Activated effector memory CD4-positive, alpha-beta T cell treated with anti-CD3 and anti-CD28 coated beads, Interleukin-2, amount 50 U/mL, for 16 hours (primary cell): ENCODE data around the gene NUP85.
A peak's percentile ranks its signal among the peaks of the same experiment; 100 is the strongest.
"Not testable (repeated sequence)": the region's sequence is repeated elsewhere in the genome, so short reads cannot be mapped to it uniquely, and the experiment has no call there.

Experiments
- DNase-seq: peaks from one replicate; pipeline ENCODE4 v3.0.0-alpha.2; 2020

Gene NUP85

DNA sequence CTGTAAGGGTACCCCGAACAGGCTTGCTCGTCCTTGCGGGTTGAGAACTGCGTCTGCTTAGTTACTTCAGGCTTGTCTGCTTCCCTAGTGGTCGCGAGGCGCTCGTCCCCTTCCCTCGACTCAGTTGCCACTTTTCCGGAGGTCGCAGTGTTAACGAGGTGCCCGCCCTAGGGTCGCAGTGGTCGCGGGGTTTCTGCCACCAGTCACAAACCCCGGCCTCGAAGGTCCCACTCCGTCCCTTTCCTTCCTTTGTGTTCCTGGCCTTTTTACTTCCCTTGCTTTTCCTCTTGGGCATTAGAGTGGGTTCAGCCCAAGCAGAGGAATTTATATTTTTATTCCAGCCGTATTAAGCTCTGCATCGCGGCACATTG lies 299 bp downstream of the NUP85 start:
- no peak for DNase-seq

DNA sequence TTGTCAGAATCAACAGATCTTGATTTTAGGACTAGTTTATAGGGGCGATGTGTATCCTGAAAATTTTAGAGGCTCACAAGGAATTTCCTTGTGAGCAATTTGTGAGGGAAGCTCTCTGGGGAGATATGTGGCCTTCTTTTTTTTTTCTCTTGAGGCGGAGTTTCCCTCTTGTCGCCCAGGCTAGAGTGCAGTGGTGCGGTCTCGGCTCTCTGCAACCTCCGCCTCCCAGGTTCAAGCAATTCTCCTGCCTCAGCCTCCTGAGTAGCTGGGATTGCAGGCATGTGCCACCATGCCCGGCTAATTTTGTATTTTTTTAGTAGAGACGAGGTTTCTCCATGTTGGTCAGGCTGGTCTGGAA lies 1.6 kb downstream of the NUP85 start:
- DNase-seq, result not testable (repeated sequence)

DNA sequence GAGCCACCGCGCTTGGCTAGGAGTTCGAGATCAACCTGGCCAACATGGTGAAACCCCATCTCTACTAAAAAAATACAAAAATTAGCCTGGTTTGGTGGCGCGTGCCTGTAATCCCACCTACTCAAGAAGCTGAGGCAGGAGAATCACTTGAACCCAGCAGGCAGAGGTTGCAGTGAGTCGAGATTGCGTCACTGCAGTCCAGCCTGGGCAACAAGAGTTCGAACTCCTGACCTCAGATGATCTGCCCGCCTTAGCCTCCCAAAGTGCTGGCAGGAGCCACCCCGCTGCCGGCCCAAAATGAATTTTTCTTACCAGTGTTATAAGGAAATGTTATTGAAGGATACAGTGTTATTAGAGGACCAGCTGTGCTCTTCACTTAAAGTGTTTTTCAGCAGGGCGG lies 2.3 kb downstream of the NUP85 start:
- DNase-seq, result no peak

DNA sequence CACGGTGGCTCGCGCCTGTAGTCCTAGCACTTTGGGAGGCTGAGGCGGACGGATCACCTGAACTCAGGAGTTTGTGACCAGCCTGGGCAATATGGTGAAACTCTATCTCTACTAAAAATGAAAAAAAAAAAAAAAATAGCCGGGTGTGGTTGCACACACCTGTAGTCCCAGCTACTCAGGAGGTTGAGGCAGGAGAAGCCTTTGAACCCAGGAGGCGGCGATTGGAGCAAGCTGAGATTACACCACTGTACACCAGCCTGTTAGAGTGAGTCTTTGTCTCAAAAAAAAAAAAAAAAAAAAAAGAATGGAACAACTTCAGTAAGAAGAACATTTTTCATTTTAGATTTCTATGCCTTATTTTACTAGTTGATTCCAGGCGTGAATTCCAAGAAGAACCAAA lies 2.7 kb downstream of the NUP85 start:
- DNase-seq, result no peak

DNA sequence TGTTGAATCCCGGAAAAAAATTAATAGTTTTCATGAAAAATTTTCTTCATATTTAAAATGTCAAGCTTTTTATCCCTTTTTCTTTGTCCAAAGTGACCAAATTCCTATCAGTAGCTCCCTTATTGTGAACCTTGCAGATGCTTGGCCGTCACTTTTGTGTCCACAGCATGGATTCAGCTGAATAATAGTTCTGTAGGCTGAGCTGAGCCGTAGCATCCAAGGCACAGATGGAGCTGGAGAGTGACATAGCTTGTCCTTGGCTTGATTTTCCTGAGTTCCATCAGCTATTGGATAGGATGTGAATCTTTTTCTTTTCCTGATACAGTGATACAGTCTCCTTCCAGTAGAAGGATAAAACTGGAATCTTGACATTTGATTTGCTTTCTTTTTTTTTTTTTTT lies 3.6 kb downstream of the NUP85 start:
- DNase-seq, result no peak

DNA sequence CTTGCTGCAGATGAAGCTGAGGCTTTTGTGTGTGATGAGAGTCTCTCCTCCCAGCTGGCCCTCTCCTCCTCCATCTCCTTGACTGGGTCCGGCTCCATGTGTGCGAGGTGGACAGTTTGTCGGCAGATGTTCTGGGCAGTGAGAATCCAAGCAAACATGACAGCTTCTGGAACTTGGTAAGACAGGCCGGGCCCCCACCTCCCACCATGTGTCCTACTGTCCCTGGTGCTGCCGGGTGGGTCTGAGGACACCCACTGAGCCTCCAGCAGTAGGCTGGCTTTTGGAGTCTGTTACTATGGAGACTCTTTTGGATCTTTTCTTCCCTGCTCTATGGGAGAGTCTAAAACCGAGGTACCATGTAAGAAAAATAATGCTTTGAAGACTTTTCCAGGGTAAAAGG lies 12.7 kb downstream of the NUP85 start:
- no peak for DNase-seq

DNA sequence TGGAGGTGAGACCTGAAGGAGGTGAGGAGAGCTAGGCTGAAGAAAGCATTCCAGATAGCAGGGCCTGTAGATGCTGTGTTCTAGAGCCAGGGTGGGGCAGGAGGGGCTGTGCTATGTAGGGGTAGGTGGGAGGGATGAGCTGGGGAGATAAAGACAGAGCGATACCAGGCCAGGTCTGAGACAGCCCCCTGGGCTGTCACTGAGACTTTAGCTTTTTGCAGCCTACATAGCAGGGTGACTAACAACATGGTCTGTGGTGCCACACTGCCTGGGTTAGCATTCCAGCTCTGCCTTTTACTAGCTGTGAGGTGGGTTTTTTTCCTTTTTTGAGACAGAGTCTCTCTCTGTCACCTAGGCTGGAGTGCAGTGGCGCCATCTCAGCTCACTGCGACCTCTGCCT lies 14.3 kb downstream of the NUP85 start:
- DNase-seq, result no peak

DNA sequence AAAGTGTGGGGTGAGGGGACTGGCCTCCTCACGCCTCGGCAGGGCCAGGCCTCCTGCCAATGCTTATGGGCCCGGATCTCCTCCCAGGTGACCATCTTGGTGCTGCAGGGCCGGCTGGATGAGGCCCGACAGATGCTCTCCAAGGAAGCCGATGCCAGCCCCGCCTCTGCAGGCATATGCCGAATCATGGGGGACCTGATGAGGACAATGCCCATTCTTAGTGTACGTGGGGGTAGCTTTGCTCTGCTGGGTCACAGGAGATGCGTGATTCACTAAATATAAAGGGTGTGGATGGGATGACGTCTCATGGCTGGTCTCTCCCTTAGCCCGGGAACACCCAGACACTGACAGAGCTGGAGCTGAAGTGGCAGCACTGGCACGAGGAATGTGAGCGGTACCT lies 19.5 kb downstream of the NUP85 start:
- DNase-seq, result no peak

DNA sequence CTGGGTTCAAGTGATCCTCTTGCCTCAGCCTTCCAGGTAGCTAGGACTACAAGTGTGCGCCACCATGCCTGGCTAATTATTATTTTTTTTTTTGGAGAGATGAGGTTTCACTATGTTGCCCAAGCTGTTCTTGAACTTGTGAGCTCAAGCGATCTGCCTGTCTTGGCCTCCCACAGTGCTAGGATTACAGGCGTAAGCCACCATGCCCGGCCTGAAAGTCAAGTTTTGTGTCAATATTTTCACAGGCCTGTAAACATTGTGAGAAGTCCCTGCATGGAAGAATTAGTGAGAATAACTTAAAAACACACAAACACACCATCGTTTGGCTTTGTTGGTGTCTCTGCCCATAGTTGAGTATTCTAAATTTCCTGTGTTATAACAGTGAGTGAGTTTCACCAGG lies 22.2 kb downstream of the NUP85 start:
- no peak for DNase-seq

DNA sequence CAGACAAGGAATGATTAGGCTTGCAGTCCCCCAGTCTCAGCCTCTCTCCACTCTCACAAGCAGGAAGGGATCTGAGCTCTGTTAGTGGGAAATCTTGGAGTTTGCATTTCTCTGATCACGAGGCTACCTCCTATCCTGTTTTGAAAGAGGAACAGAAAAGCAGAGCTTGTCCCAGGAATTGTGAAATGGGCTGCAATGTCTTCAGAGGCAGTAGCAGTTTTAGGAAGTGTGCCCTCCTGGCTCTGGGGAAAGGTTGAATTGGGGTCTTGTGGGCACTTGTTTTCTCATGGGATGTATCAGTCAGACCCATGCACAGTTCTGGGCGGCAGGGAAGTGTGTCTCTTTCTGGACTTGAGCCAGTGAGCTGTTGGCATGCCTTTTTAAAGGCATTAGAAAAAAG lies 22.8 kb downstream of the NUP85 start:
- DNase-seq, result no peak

DNA sequence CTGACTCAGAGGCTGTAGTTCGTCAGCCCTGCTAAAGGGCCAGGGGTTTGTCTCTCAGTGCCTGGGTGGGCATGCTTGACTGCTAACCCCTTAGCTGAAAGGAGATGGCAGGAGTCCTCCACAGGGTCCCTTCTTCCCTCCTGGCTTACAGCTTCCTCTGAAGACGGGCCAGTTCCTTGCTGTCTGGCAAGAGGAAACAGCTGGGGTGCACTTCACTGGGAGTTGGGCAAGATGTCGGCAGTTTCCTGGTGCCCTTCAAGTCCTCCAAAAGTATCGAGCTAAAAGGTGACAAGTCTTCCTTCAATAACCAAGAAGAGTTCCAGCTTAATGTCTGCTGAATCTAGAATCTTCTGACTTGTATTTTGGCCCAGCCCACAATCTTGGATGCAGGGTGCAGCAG lies 23.4 kb downstream of the NUP85 start:
- no peak for DNase-seq

DNA sequence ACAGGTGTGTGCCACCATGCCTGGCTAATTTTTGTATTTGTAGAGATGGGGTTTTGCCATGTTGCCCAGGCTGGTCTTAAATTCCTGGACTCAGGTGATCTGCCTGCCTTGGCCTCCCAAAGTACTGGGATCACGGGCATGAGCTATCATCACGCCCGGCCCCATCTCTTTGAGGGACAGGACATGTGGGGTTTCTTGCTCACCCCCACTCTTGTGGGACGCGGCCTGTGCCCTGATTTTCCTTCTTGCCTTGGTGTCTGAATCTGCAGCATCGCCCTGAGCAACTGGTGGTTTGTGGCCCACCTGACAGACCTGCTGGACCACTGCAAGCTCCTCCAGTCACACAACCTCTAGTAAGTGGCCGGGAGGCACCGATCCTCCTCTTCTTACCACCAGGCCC lies 25.6 kb downstream of the NUP85 start:
- no peak for DNase-seq

DNA sequence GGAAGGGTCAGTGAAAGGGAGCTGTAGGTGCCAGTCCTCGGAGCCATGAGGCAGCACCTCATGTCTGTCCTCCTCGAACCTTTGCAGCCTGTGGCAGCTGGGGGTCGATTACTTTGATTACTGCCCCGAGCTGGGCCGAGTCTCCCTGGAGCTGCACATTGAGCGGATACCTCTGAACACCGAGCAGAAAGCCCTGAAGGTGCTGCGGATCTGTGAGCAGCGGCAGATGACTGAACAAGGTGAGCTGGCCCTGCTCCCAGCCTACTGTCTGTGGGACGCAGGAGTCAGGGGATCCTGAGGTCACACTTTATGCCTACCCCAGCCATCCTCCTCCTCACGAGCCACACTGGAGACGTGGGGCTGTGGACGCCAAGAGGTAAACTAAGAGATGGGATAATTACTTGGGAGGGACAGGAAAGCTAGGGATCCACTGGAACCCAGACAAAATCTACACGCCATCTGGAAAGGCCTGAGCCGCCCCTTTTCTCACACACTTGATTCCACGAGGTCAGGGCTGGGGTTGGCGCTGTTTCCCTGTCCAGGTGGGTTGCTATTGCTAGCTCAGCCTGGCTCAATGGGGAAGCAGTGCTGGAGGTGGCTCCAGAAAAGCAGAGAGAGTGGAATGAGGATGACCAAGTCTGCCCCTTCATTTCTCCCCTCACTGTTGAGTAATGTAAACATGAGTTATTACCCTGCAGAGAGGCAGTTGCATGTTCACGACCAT lies 26.4 kb downstream of the NUP85 start:
- DNase-seq, result no peak

DNA sequence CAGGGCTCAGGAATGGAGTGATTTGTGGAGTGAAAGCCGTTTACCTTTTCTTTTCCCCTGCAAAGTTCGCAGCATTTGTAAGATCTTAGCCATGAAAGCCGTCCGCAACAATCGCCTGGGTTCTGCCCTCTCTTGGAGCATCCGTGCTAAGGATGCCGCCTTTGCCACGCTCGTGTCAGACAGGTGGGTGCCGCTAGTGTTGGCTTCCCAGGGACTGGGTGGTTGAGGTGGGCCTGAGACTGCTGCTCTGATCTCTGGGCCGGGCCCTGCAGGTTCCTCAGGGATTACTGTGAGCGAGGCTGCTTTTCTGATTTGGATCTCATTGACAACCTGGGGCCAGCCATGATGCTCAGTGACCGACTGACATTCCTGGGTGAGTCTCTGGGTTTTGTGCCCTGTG lies 27.3 kb downstream of the NUP85 start:
- DNase-seq, result no peak

DNA sequence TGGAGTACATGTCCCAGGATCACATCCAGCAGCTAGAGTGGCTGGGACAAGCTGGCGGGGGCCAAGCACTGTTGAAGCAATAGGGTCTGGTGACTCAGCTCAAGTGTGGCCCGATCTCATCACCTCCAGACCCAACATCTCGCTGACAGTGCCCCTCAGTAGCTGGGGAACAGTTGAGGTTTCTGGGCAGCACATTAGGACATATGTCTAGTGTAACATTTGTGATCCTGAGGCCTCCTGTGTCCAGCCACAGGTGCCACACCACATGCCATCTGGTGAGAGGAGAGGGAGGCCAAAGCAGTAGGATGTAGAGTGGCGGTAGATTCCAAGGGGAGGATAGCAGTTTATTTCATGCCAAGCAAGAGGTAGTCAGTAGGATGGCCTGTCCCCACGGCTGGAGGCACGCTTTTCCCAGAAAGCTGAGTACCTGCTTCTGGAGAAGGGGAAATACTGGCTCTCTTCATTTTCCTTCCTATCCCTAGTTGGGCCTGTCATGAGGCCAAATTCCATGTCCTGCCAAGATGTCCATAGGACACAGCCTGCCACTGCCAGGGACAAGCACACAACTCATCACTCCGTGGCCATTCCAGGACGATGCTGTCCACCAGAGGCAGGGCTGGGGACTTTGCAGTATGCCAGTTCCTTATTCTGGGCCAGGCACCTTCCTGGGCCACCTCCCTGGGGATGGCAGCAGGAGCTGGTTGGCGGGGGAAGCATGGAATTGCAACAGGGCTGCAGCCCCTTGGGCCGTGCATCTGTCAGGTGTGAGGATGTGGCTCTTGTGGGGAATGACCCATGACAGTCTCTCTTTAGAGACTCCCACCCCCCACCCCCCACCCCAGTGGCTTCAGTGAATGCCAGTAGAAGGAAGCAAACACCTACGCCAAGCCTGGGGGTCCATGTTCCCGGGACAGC lies 31.9 kb downstream of the NUP85 start:
- DNase-seq, result no peak

DNA sequence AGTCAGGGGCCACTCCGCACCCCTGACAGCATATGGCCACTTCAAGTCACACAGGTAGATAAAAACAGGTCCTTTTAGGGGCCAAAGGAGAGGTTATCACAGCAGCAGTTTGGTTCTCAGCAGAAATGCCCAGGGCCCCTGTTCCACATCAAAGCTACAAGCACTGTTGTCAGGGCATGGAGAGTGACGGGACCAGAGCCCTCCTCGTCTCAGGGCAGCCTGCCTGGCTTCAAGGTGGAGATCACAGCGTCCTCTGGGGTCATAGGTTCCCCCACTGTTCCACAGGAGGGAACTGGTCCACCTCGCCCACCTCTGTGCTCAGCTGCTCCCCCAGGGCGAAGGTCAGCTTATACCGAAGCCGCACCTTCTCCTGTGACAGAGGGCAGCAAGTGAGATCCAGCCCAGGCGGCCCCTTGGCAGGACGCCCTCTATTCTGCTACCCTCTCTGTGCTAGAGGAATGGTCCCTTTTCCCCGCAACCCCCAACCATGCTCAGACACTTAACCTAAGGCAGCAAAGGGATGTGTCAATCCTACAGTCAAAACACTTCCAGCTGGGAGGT lies 32.6 kb downstream of the NUP85 start:
- no peak for DNase-seq

DNA sequence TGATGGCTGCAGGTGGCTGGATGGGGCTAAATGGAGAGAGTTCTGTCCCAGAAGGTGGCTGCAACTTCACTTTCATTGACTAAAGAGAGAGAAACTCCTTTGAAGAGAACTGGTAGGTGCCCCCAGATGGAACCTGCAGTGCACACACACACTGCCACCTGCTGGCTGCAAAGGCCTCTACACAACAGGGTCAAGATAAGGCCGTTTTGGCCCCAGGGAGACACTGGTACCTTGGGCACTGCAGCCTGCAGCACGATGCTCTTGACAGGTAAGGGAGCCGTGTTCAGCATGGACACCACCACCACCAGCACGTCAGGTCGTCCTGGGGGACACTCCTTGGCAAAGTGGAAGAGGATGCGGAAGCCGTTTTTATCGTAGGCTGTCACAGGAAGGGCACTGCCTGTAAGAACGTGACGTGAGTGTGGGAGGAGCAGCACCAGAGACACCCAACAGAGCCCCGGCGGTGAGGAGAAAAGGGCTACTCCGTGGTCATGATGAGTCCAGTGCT lies 33.3 kb downstream of the NUP85 start:
- peak; percentile 88 for DNase-seq

DNA sequence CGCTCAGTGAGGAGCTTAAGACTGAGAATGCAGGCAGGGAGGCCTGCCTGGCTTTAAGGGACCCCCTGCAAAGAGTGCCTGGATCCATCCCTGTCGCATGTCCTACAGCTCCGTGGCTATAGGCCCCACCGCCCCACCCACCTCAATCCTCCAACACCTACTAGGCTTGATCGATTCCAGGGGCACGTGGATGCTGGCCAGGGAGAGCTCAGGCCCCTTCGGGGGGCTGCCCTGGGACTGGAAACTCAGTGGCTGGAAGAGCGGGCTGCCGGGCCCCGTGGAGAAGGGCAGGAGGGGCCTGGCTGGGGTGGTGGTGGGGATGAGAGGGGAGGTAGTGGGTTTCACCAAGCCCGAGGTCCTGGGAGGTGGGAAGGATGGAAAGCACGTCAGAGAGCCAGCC lies 33.7 kb downstream of the NUP85 start:
- no peak for DNase-seq

DNA sequence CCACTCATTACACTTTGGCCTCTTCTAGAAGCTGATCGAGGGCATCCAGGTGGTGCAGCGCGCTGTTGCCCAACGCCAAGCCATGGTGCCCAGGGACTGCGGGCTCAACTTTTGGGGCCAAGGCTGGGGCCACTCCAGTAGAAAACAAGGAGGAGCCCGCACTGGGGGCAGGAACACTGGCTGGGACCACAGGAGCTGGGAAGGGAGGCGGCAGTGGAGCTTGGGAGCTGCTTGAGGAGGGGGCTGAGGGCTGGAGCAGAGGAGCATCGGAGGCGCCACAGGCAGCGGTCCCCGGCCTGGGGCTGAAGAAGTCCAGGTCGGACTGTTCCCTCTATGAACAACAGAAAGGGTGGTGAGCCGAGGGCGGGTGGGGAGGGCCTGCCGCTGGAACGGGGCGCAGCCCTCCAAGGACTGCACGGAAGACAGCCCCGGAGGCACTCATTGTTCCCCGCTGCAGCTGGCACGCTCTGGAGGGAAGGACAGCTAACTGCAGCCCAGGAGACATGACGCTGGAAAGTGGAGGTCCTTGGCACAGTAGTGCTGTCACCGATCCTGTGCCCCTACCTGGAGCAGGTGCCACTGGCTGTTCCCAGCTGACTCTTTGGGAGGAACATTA lies 34.4 kb downstream of the NUP85 start:
- DNase-seq, result no peak

DNA sequence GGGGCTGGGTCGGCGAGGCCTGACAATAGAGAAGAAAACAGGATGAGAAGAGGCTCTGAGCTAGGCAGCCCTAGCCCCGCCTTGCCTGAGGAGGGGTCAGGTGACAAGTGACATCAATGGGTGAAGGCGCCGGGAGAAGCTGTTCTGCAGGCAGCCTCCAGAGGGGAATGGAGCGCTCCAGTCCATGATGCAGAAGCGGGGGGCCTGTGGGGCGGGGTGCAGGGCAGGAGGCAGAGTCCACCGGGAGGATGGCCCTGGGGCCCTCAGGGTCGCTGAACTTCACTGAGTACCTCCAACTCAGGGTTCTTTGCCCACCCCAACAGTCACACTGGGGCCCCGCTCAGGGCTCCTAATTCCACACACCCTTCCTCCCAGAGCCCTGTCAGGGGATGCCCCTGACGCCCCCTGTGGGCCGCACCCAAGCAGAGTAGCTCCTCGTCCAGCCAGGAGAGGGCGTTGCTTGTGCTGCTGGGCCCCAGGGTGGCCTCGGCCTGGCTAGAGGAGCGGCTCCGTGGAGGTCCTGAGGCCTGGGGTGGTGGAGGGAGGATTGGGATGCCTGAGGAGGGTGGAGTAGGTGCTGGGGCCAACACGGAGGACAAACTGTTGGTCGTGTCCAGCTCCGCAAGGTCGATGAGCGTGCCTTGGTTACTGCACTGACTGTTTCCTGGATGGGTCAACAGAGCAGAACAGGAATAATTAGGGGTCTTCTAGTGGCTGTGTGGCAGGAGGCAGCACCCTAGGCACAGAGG lies 35.1 kb downstream of the NUP85 start:
- DNase-seq, result peak; percentile 75

DNA sequence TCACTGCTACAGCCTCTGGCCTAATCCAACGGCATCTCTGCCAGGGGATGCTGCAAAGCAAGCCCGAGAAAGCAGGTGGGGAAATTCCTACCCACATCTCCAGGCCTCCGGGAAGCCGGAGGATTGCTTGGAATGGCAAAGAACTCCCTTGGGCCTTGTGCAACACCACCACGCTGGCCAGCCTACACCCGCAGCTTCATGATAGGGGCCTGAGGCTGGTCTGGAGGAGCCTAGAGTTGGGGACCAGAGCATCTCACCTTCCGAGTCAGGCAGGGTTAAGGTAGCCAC lies 35.6 kb downstream of the NUP85 start:
- no peak for DNase-seq

DNA sequence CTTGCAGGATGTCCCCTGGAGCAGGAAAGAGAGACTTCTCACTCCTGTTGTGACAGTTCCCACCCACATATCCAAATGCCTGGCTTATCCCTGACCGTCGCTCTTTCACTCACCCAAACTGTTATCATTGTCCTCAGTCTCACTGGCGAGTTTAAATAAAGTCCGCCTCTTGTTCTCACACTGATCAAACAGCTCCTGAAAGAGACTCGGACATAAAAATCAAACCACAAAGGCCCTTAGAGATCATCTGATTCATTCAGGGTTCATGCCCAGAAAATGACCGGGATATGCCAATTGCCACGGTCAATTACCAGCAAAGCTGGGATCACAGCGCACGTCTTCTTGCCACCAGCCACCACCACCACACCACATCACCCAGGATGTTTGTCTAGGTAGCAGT lies 36.0 kb downstream of the NUP85 start:
- DNase-seq, result no peak

DNA sequence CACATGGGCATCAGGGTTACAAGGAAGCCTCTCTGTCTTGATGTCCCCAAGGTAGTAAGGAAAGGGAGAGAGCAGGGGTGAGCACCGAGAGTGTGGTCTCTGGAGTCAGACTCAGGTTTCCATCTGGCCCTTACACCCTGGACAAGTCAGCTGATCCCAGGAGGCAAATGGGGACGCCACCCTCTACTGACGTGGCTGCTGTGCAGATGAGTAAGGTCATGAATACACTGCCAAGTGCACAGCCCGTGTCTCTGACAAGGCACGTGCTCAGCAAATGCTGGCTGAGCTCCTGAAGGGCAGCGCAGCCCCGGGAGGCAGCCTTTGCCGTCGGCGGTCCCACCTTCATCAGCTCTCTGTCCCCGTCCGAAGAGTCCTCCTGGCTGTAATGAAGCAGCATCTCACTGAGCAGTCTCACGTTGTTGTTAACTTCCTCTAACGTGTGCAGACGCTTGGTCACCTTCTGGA lies 36.5 kb downstream of the NUP85 start:
- DNase-seq, result peak; percentile 67
